ENCODE data around the gene CNNM1.
A peak's percentile ranks its signal among the peaks of the same experiment; 100 is the strongest.

Gene CNNM1

GRCh38 chr10:99424656-99425055, 95.5 kb downstream of the CNNM1 start:
- DNase-seq: no peak

GRCh38 chr10:99425204-99425603, 96.0 kb downstream of the CNNM1 start:
- no peak for DNase-seq

GRCh38 chr10:99426689-99427088, 97.5 kb downstream of the CNNM1 start:
- DNase-seq: no peak

- no peak for DNase-seq
These were observed 98.5 kb downstream of the CNNM1 start for GRCh38 chr10:99427566-99428190.

GRCh38 chr10:99429517-99430095, 100.5 kb downstream of the CNNM1 start:
- no peak for DNase-seq

GRCh38 chr10:99430116-99430450, 100.9 kb downstream of the CNNM1 start:
- DNase-seq: no peak

- peak; percentile 84 for DNase-seq
These were observed 101.5 kb downstream of the CNNM1 start, which contains the start of gene GOT1 for GRCh38 chr10:99430451-99431189. TSS of gene GOT1 (minus strand) at chr10:99430624. CDS start at chr10:99430565, 59 bp downstream.

GRCh38 chr10:99431190-99431760, 102.1 kb downstream of the CNNM1 start:
- DNase-seq: no peak

- DNase-seq: no peak
These were observed 102.9 kb downstream of the CNNM1 start for GRCh38 chr10:99432047-99432446.

- DNase-seq: no peak
These were observed 103.7 kb downstream of the CNNM1 start for GRCh38 chr10:99432881-99433280.

GRCh38 chr10:99433378-99434020, 104.3 kb downstream of the CNNM1 start:
- DNase-seq: no peak

- no peak for DNase-seq
These were observed 107.0 kb downstream of the CNNM1 start for GRCh38 chr10:99435986-99436638.

GRCh38 chr10:99438890-99439289, 109.7 kb downstream of the CNNM1 start:
- no peak for DNase-seq

GRCh38 chr10:99442394-99442793, 113.2 kb downstream of the CNNM1 start:
- DNase-seq: no peak

- DNase-seq: no peak
These were observed 114.3 kb downstream of the CNNM1 start for GRCh38 chr10:99443500-99443899.
